ENCODE results near the gene PDLIM3. TPM values are rescaled to one million over a fixed set of nuclear protein-coding genes. Genes with fewer than 3 reads are reported as not detected.

The PDLIM3 gene
- total RNA-seq, 2 donors from 2014 or later, result 835 to 1,176 TPM

- ATAC-seq (ENCODE audit: insufficient number of reproducible peaks, low FRiP score, low read depth) (no peak), DNase-seq (ENCODE audit: low spot score) (no peak)
- TF ChIP-seq CTCF (IDR thresholded peaks at IDR 0.05), result no peak
- no peak overlapping the region for H3K4me3 ChIP-seq
- H3K9me3 ChIP-seq, result no peaks in the 10 kb centered on the region
- H3K27me3 ChIP-seq (replicated peaks; ENCODE audit: insufficient read depth), result no peaks in the 10 kb centered on the region
- H3K4me1 ChIP-seq (ENCODE audit: control insufficient read depth in 1 of 2, low read depth in 2 of 2), result peaks cover 4 to 26% of the 10 kb centered on the region in 2 donors
- no peaks in the 10 kb centered on the region for H3K36me3 ChIP-seq
- H3K27ac ChIP-seq, result no peak overlapping the region
These were observed 67.3 kb downstream of the PDLIM3 start for GRCh38 chr4:185467991-185468390.

- Histone ChIP-seq H3K36me3 (no peaks in the 10 kb centered on the region), H3K27me3 (replicated peaks; ENCODE audit: insufficient read depth) (no peaks in the 10 kb centered on the region), H3K4me1 (ENCODE audit: control insufficient read depth in 1 of 2, low read depth in 2 of 2) (peaks cover 1 to 24% of the 10 kb centered on the region in 2 donors), H3K4me3 (no peak overlapping the region), H3K9me3 (no peaks in the 10 kb centered on the region), H3K27ac (no peak overlapping the region)
- DNase-seq (ENCODE audit: low spot score), result no peak
- ATAC-seq (ENCODE audit: insufficient number of reproducible peaks, low FRiP score, low read depth), result no peak
- no peak for TF ChIP-seq CTCF (IDR thresholded peaks at IDR 0.05)
These were observed 68.2 kb downstream of the PDLIM3 start for GRCh38 chr4:185467101-185467500.

GRCh38 chr4:185465707-185466106, 69.6 kb downstream of the PDLIM3 start:
- Histone ChIP-seq H3K4me1 (ENCODE audit: control insufficient read depth in 1 of 2, low read depth in 2 of 2) (peaks cover 0 to 23% of the 10 kb centered on the region in 2 donors), H3K36me3 (no peaks in the 10 kb centered on the region), H3K9me3 (no peaks in the 10 kb centered on the region), H3K27ac (no peak overlapping the region), H3K27me3 (replicated peaks; ENCODE audit: insufficient read depth) (no peaks in the 10 kb centered on the region), H3K4me3 (no peak overlapping the region)
- TF ChIP-seq CTCF (IDR thresholded peaks at IDR 0.05), result no peak
- DNase-seq (ENCODE audit: low spot score), result no peak
- no peak for ATAC-seq (ENCODE audit: insufficient number of reproducible peaks, low FRiP score, low read depth)

GRCh38 chr4:185464887-185465286, 70.4 kb downstream of the PDLIM3 start:
- Histone ChIP-seq H3K27ac (no peak overlapping the region), H3K9me3 (no peaks in the 10 kb centered on the region), H3K27me3 (replicated peaks; ENCODE audit: insufficient read depth) (no peaks in the 10 kb centered on the region), H3K36me3 (no peaks in the 10 kb centered on the region), H3K4me3 (no peak overlapping the region), H3K4me1 (ENCODE audit: control insufficient read depth in 1 of 2, low read depth in 2 of 2) (peaks cover 0 to 17% of the 10 kb centered on the region in 2 donors)
- DNase-seq (ENCODE audit: low spot score) (no peak), ATAC-seq (ENCODE audit: insufficient number of reproducible peaks, low FRiP score, low read depth) (no peak)
- TF ChIP-seq CTCF (IDR thresholded peaks at IDR 0.05), result no peak

GRCh38 chr4:185464183-185464582, 71.1 kb downstream of the PDLIM3 start:
- Histone ChIP-seq H3K4me1 (ENCODE audit: control insufficient read depth in 1 of 2, low read depth in 2 of 2) (peaks cover 0 to 12% of the 10 kb centered on the region in 2 donors), H3K36me3 (no peaks in the 10 kb centered on the region), H3K27me3 (replicated peaks; ENCODE audit: insufficient read depth) (no peaks in the 10 kb centered on the region), H3K4me3 (no peak overlapping the region), H3K27ac (no peak overlapping the region), H3K9me3 (no peaks in the 10 kb centered on the region)
- TF ChIP-seq CTCF (IDR thresholded peaks at IDR 0.05), result no peak
- ATAC-seq (ENCODE audit: insufficient number of reproducible peaks, low FRiP score, low read depth) (no peak), DNase-seq (ENCODE audit: low spot score) (no peak)

Data from thoracic aorta (tissue), 2 donors.